Suprapubic skin (tissue), 4 donors: Measurements from ENCODE around the gene SST.

Source experiments
- EP300 ChIP-seq: sonication (generic); formaldehyde crosslinking; IDR thresholded peaks from one replicate; pipeline ENCODE4 v1.6.1; 2017; ENCODE audit warnings: antibody characterized with exemption
- POLR2A ChIP-seq, 2 donors: fragments of 450-650 bp; IDR thresholded peaks; one replicate each; pipeline ENCODE4 v1.6.1; 2017; ENCODE audit warnings: antibody characterized with exemption in 2 of 2, mild to moderate bottlenecking in 2 of 2, moderate library complexity in 2 of 2
- POLR2AphosphoS5 ChIP-seq, 3 donors: sonication (generic); formaldehyde crosslinking; IDR thresholded peaks; one replicate each; pipeline ENCODE4 v1.6.1; 2017; ENCODE audit warnings: antibody characterized with exemption in 3 of 3

DNA sequence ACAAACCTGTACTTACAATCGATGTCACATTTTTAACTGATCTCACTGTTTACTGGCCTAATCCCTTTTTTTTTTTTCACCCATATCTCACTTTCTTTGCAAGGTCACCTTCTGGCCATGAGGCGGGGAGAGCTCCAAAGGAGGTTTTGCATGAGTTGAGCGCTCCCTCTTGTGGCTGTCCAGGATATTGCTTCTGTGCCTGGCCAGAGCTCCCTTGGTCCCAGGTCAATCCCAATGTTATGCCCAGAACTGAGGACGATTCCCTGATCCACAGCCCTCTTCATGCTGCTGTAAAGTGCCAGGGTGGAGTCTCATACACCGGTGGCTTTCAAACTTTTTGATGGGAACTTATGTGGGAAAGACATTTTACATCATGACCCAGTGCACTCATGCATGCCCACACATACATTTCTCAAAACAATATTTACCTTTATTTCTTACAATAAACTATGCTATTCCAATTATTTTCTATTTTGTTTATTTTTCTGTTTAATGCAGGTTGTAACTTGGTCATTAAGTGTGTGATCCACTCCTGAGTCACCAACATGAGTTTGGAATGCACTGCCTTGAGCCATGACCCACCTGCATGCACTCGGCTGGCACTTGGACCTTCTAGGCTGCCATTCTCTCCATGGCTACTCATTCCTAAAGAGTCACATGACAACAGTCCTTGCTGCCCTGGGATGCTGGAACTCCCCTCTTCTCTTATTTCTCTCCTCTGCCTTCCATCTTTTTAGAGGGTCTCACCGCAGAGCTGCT lies 9.6 kb upstream of the SST start:
- TF ChIP-seq EP300: no peak
- TF ChIP-seq POLR2AphosphoS5 (IDR thresholded peaks at IDR 0.05): no peak
- TF ChIP-seq POLR2A (IDR thresholded peaks at IDR 0.05): no peak
